Neural cell (in vitro differentiated cells): ENCODE results near the gene ITPKB. TPM values are rescaled to one million over a fixed set of nuclear protein-coding genes. Genes with fewer than 3 reads are reported as not detected.

Source experiments
- H2AFZ ChIP-seq: fragments of 200-600, 300-800 bp; sonication (generic), shearing (Covaris generic); 2 replicates; pipeline ENCODE4 v1.6.0; 2014; ENCODE audit warnings: low read depth, mild to moderate bottlenecking, antibody characterized with exemption, low read length, moderate library complexity
- H3F3A ChIP-seq: fragments of 200-600 bp; shearing (Covaris generic); 2 replicates; pipeline ENCODE4 v1.6.1; 2016; ENCODE audit warnings: mild to moderate bottlenecking, moderate library complexity, mixed read lengths, antibody characterized with exemption, low read length; ENCODE audit not compliant: insufficient read depth, poor library complexity, severe bottlenecking
- H3K27ac ChIP-seq: fragments of 200-600, 300-800 bp; sonication (generic), shearing (Covaris generic); 2 replicates; pipeline ENCODE4 v1.5.1; 2014; ENCODE audit warnings: mild to moderate bottlenecking, low read length, moderate library complexity
- H3K27me3 ChIP-seq: fragments of 300-800, 200-600 bp; sonication (generic), shearing (Covaris generic); 2 replicates; pipeline ENCODE4 v1.6.0; 2014; ENCODE audit warnings: mild to moderate bottlenecking, low read depth, low read length, moderate library complexity; ENCODE audit not compliant: insufficient read depth
- H3K36me3 ChIP-seq: fragments of 300-800, 200-600 bp; sonication (generic), shearing (Covaris generic); 2 replicates; pipeline ENCODE4 v1.5.1; 2014; ENCODE audit warnings: mild to moderate bottlenecking, antibody characterized with exemption, low read length, moderate library complexity; ENCODE audit not compliant: insufficient read depth
- H3K4me2 ChIP-seq: fragments of 300-800, 200-600 bp; sonication (generic), shearing (Covaris generic); 2 replicates; pipeline ENCODE4 v1.6.0; 2014; ENCODE audit warnings: mild to moderate bottlenecking, low read length
- H3K4me3 ChIP-seq: fragments of 300-800, 200-600 bp; sonication (generic), shearing (Covaris generic); 2 replicates; pipeline ENCODE4 v1.5.1; 2014; ENCODE audit warnings: mild to moderate bottlenecking, low read length, moderate library complexity
- H3K79me2 ChIP-seq: fragments of 200-600 bp; shearing (Covaris generic); replicated peaks from 2 replicates; pipeline ENCODE4 v1.6.0; 2014; ENCODE audit warnings: mild to moderate bottlenecking, low read length, moderate library complexity; ENCODE audit not compliant: insufficient read depth
- H3K9ac ChIP-seq: fragments of 300-800, 200-600 bp; sonication (generic), shearing (Covaris generic); 2 replicates; pipeline ENCODE4 v1.6.1; 2016; ENCODE audit warnings: mild to moderate bottlenecking, low read length, mixed read lengths
- H3K9me2 ChIP-seq: fragments of 200-600 bp; shearing (Covaris generic); 2 replicates; pipeline ENCODE4 v1.6.1; 2016; ENCODE audit warnings: mild to moderate bottlenecking, low read length, mixed read lengths; ENCODE audit not compliant: insufficient read depth
- H3K9me3 ChIP-seq: fragments of 200-600, 300-800 bp; sonication (generic), shearing (Covaris generic); 2 replicates; pipeline ENCODE4 v1.6.1; 2016; ENCODE audit warnings: mild to moderate bottlenecking, mixed run types, low read length, moderate library complexity, mixed read lengths
- H4K20me1 ChIP-seq: fragments of 200-600 bp; shearing (Covaris generic); 2 replicates; pipeline ENCODE4 v1.6.1; 2016; ENCODE audit warnings: mild to moderate bottlenecking, mixed run types; ENCODE audit not compliant: insufficient read depth
- EP300 ChIP-seq: fragments of 450-650 bp; conservative IDR thresholded peaks from 2 replicates; pipeline ENCODE4 v1.6.1; 2014; ENCODE audit warnings: antibody characterized with exemption, mild to moderate bottlenecking, moderate library complexity; ENCODE audit not compliant: poor library complexity, severe bottlenecking
- EZH2 ChIP-seq: fragments of 200-600, 300-800 bp; shearing (Covaris generic), sonication (generic); IDR thresholded peaks from 2 replicates; pipeline ENCODE4 v1.6.1; 2014; ENCODE audit warnings: antibody characterized with exemption, low read length, borderline replicate concordance, mild to moderate bottlenecking; ENCODE audit not compliant: insufficient read depth, poor library complexity, severe bottlenecking
- MXI1 ChIP-seq: fragments of 450-650 bp; conservative IDR thresholded peaks from 2 replicates; pipeline ENCODE4 v1.6.1; 2014; ENCODE audit warnings: antibody characterized with exemption, mild to moderate bottlenecking; ENCODE audit not compliant: poor library complexity, severe bottlenecking
- POLR2AphosphoS5 ChIP-seq: IDR thresholded peaks from 2 replicates; pipeline ENCODE4 v1.6.1; 2012
- RAD21 ChIP-seq: fragments of 450-650 bp; conservative IDR thresholded peaks from 2 replicates; pipeline ENCODE4 v1.6.1; 2014; ENCODE audit warnings: antibody characterized with exemption, mild to moderate bottlenecking, moderate library complexity
- REST ChIP-seq: IDR thresholded peaks from 2 replicates; pipeline ENCODE4 v1.6.1; 2012; ENCODE audit warnings: borderline replicate concordance
- SMC3 ChIP-seq: fragments of 450-650 bp; conservative IDR thresholded peaks from 2 replicates; pipeline ENCODE4 v1.6.1; 2014; ENCODE audit warnings: antibody characterized with exemption, mild to moderate bottlenecking, moderate library complexity; ENCODE audit not compliant: poor library complexity
- TAF1 ChIP-seq: IDR thresholded peaks from 2 replicates; pipeline ENCODE4 v1.6.1; 2012; ENCODE audit warnings: low read depth
- polyA plus RNA-seq: library from polyadenylated mRNA; depleted of rRNA; stranded (reverse); fragments of >200 nt; gene quantifications from 2 replicates; pipeline ENCODE4 v1.2.3, GENCODE V29; 2014
- TF ChIP-seq, protein P1 (sequence below): fragments of 450-650 bp; IDR thresholded peaks from 2 replicates; pipeline ENCODE4 v1.5.1; 2014; ENCODE audit warnings: antibody characterized with exemption, mild to moderate bottlenecking, moderate library complexity; ENCODE audit not compliant: poor library complexity, severe bottlenecking

Gene ITPKB
- polyA plus RNA-seq, 1 donor from 2014 or later: 0.19 TPM

DNA sequence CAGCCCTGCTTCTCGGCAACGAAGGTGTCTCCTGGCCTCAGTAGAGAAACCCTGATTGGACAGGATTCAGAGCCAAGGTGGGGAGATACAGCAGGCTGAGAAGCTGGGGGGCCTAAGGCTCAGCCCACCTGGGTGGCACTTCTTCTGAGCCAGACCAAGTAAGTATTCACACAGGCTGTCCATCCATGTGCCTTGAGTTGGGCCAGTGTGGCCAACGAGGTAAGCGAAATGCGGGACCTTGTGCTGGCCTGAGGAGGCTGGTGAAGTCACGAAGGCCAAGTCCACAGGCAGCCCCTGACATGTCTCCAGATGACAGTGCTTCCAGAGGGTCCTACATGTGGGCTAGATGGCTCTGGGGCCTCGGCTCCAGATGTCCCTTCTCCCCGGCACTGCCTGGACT lies 91.4 kb downstream of the ITPKB start:
- Histone ChIP-seq H4K20me1 (no peaks in the 10 kb centered on the region), H3K27ac (no peak overlapping the region), H3K4me3 (no peak overlapping the region), H3K9me3 (no peaks in the 10 kb centered on the region), H3K4me2 (no peak overlapping the region), H3K9ac (no peak overlapping the region), H3K36me3 (no peaks in the 10 kb centered on the region), H3K79me2 (no peaks in the 10 kb centered on the region), H3F3A (no peaks in the 10 kb centered on the region), H3K9me2 (no peaks in the 10 kb centered on the region), H3K27me3 (no peaks in the 10 kb centered on the region), H2AFZ (no peak overlapping the region)
- TF ChIP-seq POLR2AphosphoS5: no peak
- TF ChIP-seq MXI1: no peak
- TF ChIP-seq REST: no peak
- no peak for TF ChIP-seq EP300
- no peak for TF ChIP-seq RAD21
- no peak for TF ChIP-seq TAF1
- TF ChIP-seq, protein P1, sequence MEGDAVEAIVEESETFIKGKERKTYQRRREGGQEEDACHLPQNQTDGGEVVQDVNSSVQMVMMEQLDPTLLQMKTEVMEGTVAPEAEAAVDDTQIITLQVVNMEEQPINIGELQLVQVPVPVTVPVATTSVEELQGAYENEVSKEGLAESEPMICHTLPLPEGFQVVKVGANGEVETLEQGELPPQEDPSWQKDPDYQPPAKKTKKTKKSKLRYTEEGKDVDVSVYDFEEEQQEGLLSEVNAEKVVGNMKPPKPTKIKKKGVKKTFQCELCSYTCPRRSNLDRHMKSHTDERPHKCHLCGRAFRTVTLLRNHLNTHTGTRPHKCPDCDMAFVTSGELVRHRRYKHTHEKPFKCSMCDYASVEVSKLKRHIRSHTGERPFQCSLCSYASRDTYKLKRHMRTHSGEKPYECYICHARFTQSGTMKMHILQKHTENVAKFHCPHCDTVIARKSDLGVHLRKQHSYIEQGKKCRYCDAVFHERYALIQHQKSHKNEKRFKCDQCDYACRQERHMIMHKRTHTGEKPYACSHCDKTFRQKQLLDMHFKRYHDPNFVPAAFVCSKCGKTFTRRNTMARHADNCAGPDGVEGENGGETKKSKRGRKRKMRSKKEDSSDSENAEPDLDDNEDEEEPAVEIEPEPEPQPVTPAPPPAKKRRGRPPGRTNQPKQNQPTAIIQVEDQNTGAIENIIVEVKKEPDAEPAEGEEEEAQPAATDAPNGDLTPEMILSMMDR: no peak
- TF ChIP-seq EZH2: no peak
- no peak for TF ChIP-seq SMC3

DNA sequence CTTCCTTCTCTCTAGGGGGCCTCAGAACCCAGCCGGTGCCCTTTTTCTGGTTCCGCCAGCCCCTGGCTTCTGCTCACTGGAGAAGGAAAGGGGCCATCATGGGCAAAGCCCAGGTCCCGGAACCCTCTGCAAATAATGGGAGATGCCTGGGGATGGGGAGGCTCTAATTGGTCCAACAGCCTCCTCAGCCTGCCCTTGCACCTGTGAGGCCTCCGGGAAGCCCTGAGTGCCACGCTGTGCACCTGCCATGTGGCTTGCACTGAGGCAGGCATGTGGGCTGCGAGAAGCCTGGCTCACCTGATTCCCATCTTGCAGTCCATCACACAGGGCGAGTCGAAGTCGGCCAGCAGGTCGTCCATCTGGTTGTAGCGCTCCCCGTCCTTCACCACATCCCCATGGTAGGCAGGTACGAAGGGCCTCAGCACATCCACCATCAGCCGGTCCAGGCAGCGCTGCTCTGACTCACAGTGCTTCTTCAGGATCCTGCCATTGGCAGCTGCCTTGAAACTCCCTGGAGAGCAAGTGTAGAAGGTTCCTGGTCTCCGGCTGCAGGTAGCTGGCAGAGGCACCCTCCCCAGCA lies 92.1 kb downstream of the ITPKB start:
- Histone ChIP-seq H3K9me2 (no peaks in the 10 kb centered on the region), H3K36me3 (no peaks in the 10 kb centered on the region), H4K20me1 (no peaks in the 10 kb centered on the region), H3F3A (no peaks in the 10 kb centered on the region), H3K4me3 (no peak overlapping the region), H2AFZ (no peak overlapping the region), H3K4me2 (no peak overlapping the region), H3K27ac (no peak overlapping the region), H3K79me2 (no peaks in the 10 kb centered on the region), H3K9ac (no peak overlapping the region), H3K27me3 (no peaks in the 10 kb centered on the region), H3K9me3 (no peaks in the 10 kb centered on the region)
- TF ChIP-seq RAD21: no peak
- no peak for TF ChIP-seq POLR2AphosphoS5
- no peak for TF ChIP-seq REST
- TF ChIP-seq TAF1: no peak
- TF ChIP-seq EP300: no peak
- no peak for TF ChIP-seq MXI1
- TF ChIP-seq SMC3: no peak
- no peak for TF ChIP-seq EZH2
- TF ChIP-seq, protein P1: no peak
